ENCODE results near the gene THRB.

The THRB gene

GRCh38 chr3:24355806-24356205 lies 138.8 kb downstream of the THRB start:
- no peak for DNase-seq (ENCODE audit: low read depth in 4 of 4, low spot score in 1 of 4)

- DNase-seq (ENCODE audit: low read depth in 4 of 4, low spot score in 1 of 4), result no peak
These were observed 140.4 kb downstream of the THRB start for GRCh38 chr3:24354230-24354629.

- no peak for DNase-seq (ENCODE audit: low read depth in 4 of 4, low spot score in 1 of 4)
These were observed 141.6 kb downstream of the THRB start for GRCh38 chr3:24352893-24353553.

DNA sequence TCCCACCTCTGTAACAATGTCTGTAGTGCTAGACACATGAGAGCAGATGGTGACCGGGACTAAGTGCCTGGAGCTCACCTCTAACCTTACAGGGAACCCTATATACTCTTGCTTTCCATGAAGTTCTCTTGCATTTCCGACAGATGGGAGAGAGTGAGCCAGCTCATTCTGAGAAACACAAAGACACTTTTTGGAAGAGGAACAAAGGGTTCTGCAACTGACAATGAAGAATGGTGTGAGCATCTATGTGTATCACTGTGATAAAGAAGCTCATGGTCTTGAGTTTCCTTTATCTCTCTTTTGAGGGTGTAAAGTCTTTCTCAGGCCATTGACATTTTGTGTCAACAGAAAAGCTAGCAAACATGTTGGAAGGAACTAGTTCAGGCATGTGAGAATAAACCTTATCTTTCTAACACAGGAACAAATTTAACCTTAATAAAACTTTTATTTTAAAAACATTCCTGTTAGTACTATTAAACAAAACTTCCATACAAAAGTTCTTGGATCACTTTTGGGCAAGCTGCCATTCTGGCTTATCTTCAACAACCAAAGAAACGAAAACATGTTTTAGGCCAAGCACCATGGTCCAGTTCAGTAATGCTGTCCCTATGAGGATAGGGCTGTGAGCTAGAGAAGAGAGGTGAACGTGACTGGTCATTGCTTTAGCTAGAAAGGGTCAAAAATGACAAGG lies 142.7 kb downstream of the THRB start:
- no peak for DNase-seq (ENCODE audit: low read depth in 4 of 4, low spot score in 1 of 4)

- no peak for DNase-seq (ENCODE audit: low read depth in 4 of 4, low spot score in 1 of 4)
These were observed 145.2 kb downstream of the THRB start for GRCh38 chr3:24349367-24350019.

GRCh38 chr3:24348348-24348747 lies 146.3 kb downstream of the THRB start:
- no peak for DNase-seq (ENCODE audit: low read depth in 4 of 4, low spot score in 1 of 4)

DNA sequence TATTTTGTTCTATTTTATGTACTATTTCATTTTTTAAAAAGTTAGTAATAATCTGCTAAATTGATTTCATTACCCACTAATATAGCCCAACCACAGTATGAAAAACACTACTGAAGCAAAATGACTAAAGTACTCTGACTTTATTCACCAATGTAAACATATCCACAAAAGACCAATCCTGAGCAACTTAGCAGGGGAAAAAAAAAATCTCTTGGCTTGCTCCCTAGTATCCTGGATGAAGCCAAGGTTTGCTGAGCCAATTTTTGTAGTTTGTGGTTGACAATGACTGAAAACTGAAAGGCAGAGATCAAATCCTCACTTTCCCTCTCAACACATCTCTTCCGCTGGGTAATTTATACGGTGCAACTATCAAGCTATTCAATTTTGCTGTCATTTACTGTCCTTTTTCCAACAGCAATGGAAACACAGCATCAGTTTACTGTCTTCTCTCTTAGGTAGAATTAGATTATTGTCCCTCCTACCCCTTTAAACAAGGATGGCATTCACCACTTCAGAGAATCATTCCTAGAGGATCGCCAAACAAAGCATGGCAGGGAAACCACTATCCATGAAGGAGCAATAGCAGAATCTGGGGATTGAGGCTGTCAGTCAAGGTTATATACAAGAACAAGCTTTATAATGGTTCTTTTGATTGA lies 149.7 kb downstream of the THRB start:
- DNase-seq (ENCODE audit: low read depth in 4 of 4, low spot score in 1 of 4), result no peak

GRCh38 chr3:24343084-24343783 lies 151.4 kb downstream of the THRB start:
- DNase-seq (ENCODE audit: low read depth in 4 of 4, low spot score in 1 of 4), result no peak

DNA sequence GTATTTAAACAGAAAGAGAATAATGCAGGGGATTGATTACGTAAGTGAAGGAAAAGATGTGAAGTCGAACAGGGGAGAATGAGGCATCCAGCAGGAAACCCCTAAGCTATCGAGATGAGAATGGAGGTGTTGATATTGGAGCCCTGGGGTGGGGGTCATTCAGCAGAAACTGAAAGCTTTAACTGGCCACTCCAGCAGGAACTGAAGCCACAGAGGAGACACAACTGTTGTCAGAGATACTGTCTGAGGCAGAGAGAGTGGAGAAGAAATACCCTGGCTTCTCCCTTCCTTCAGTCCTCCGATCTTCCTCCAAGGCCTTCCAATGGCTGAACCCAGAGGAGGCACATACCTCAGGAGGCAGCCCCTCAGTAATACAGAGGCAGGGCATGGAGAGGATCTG lies 152.4 kb downstream of the THRB start:
- no peak for DNase-seq (ENCODE audit: low read depth in 4 of 4, low spot score in 1 of 4)

GRCh38 chr3:24341668-24342067 lies 153.0 kb downstream of the THRB start:
- DNase-seq (ENCODE audit: low read depth in 4 of 4, low spot score in 1 of 4), result no peak

DNA sequence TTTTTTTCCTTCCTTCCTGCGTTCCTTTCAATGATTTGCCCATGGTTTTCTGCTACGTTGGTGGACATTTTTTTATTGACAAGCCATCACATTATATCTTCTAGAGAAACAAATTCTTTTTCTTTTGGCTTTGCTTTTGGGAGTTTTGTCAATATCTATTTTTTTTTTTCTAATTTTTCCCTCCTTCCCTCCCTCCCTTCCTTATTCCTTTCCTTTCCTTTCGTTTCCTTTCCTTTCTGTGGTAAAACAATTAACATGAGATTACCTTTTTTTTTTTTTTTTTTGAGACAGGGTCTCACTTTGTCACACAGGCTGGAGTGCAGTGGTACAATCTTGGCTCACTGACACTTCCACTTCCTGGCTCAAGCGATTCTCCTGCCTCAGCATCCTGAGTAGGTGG lies 153.7 kb downstream of the THRB start:
- no peak for DNase-seq (ENCODE audit: low read depth in 4 of 4, low spot score in 1 of 4)

- no peak for DNase-seq (ENCODE audit: low read depth in 4 of 4, low spot score in 1 of 4)
These were observed 154.5 kb downstream of the THRB start for GRCh38 chr3:24340161-24340560.

GRCh38 chr3:24339266-24339825 lies 155.3 kb downstream of the THRB start:
- no peak for DNase-seq (ENCODE audit: low read depth in 4 of 4, low spot score in 1 of 4)

- DNase-seq (ENCODE audit: low read depth in 4 of 4, low spot score in 1 of 4), result no peak
These were observed 156.1 kb downstream of the THRB start for GRCh38 chr3:24338409-24339130.

GRCh38 chr3:24336101-24336500 lies 158.5 kb downstream of the THRB start:
- DNase-seq (ENCODE audit: low read depth in 4 of 4, low spot score in 1 of 4), result no peak

DNA sequence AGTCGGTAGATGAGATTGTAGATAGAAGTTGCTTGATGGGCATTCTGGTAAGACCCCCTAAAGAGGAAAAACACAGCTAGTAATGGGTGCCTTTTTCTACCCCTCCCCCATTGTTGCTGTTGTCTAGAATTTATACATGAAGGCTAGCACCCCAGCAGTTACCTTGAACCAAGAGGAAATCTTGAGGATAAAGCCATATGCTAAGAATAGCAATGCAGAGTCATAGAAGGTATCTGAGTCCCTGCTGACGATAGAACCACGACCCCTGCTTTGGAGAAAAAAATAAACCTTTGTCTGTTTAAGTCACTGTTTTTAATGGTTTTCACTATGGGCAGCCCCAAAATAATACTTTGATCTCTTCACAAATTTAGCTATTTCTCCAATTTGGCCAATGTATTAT lies 162.6 kb downstream of the THRB start:
- DNase-seq (ENCODE audit: low read depth in 4 of 4, low spot score in 1 of 4), result no peak

DNA sequence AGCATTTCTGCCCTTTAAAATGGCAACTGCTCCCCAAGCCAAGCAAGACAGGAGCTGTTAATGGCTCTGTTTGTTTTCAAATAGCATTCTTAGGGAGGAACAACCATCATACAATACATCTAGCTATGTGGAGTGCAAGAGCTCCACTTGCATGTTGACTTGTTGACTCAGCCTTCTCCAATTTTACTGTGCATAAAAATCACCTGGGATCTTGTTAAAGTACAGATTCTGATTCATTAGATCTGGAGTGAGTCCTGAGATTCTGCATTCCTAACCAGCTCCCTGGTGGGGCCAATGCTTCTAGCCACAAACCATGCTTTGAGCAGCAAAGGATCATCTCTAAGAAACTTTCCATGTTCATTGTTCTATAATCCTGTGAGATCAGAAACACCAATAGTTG lies 171.4 kb downstream of the THRB start:
- DNase-seq (ENCODE audit: low read depth in 4 of 4, low spot score in 1 of 4), result no peak

- DNase-seq (ENCODE audit: low read depth in 4 of 4, low spot score in 1 of 4), result no peak
These were observed 174.0 kb downstream of the THRB start for GRCh38 chr3:24320601-24321000.

DNA sequence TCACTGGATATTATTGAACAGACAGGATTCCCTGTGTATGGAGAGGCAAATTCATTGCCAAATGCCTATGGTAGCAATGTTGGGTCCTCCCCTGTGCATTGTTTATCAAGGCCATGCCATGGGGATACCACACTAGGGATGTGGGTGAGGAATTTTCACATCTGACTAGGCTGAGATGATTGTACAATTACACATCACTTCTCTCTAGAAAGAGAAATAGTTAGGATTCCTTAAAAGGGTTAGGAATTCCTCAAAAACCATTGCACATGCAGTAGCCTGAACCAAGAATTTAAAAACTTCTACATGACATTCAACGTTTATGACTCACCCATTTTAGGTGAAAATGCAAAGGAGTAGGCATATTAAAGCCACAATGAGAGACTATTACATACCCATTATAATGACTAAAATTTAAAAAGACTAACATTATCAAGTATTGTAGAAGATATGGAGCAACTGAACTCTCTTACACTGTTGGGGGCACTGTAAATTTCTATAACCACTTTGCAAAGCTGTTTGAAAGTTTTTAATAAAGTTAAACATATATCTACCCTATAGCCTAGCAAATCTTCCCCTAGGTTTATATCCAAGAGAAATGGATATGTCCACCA lies 175.9 kb downstream of the THRB start:
- DNase-seq (ENCODE audit: low read depth in 4 of 4, low spot score in 1 of 4), result no peak

DNA sequence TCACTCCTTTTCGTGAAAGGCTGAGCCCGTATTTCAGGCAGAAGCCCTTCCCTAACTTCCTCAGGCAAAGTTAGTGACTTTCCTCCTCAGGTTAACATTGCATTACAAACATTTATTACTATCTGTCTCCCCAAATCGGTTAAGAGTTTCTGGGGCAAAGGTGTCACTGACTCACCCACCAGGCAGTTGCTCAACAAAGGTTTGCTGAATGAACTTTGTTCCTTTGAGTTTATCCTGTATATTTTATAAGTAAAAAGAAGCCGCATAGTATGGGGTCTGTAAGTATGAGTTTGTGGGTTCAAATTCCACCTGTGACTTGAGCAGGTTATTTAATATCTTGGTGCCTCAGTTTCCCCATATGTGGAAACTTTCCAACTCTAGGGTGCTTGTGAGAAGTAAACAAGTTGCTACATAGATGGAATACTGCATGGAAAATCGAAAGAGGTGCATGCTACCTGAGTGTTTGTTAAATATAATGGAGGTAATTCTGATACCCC lies 177.7 kb downstream of the THRB start:
- DNase-seq (ENCODE audit: low read depth in 4 of 4, low spot score in 1 of 4), result no peak
